Choroid plexus epithelial cell (primary cell): ENCODE data around the gene NRXN3.

Source experiments
- DNase-seq: peaks from one replicate; pipeline ENCODE4 v3.0.0-alpha.2; 2010; ENCODE audit warnings: low read depth
- H3K4me3 ChIP-seq: 2 replicates; pipeline ENCODE4 v1.5.1; 2011; ENCODE audit warnings: low read depth, mild to moderate bottlenecking, control low read depth, low read length, moderate library complexity
- TF ChIP-seq, protein P1 (sequence below): conservative IDR thresholded peaks from 2 replicates; pipeline ENCODE4 v1.5.1; 2011; ENCODE audit warnings: low read depth, mild to moderate bottlenecking, control low read depth, inconsistent platforms, low read length, moderate library complexity

The NRXN3 gene

DNA sequence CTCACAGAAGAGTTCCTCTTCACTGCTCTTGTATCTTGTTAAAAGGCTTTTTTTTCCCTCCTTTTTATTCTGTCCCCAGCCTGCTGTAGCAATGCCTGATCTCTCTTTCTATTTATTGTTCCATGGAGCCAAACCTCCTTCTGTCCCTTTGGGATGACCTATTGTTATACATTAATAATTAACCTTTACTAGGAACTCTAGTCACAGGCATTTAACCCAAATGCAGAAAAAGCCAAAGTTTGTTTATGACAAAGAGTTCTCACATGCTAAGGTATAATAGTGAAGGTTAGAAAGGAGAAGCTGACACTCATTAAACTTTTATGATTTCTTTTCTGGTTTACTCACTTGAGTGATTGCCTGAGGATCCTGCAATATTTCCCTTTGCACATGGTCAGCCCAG, 535.8 kb downstream of the NRXN3 start:
- DNase-seq, result no peak
- TF ChIP-seq, protein P1, sequence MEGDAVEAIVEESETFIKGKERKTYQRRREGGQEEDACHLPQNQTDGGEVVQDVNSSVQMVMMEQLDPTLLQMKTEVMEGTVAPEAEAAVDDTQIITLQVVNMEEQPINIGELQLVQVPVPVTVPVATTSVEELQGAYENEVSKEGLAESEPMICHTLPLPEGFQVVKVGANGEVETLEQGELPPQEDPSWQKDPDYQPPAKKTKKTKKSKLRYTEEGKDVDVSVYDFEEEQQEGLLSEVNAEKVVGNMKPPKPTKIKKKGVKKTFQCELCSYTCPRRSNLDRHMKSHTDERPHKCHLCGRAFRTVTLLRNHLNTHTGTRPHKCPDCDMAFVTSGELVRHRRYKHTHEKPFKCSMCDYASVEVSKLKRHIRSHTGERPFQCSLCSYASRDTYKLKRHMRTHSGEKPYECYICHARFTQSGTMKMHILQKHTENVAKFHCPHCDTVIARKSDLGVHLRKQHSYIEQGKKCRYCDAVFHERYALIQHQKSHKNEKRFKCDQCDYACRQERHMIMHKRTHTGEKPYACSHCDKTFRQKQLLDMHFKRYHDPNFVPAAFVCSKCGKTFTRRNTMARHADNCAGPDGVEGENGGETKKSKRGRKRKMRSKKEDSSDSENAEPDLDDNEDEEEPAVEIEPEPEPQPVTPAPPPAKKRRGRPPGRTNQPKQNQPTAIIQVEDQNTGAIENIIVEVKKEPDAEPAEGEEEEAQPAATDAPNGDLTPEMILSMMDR, result no peak
- no peak overlapping the region for H3K4me3 ChIP-seq

DNA sequence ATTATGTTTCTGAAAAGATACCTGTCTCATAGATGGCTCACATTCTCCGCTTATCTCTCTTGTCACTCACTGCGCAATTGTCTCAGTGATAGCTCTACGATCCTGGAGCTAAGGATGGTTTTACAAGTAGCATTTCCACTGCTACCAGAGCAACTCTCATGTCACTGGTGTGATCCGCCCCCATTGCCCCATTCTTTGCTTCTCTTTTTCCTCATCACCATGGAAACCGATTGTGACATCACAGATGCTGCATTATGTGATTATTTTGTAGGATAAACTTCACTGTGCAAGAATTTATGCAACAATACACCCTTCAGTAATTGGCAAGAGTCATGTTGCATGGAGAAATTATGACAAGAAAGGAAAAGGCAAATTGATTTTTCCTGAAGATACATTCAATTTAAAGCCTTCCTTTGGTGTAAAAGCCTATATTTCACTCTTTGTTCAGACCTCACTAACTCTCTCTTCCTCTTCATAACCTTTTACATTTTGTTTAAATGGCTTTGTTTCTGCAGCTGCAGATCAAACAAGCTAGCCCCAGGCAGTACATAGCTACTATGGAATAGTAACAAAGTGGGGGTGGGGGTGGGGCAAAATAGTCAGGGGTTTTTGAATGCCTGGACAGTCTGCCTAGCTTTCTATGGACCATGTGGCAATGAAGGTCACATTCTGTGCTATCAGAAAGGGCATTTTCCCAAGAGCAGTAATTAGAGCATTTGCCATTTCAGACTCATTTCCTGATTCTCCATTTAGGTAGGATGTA, 539.8 kb downstream of the NRXN3 start:
- no peak overlapping the region for H3K4me3 ChIP-seq
- TF ChIP-seq, protein P1, result no peak
- DNase-seq, result no peak

DNA sequence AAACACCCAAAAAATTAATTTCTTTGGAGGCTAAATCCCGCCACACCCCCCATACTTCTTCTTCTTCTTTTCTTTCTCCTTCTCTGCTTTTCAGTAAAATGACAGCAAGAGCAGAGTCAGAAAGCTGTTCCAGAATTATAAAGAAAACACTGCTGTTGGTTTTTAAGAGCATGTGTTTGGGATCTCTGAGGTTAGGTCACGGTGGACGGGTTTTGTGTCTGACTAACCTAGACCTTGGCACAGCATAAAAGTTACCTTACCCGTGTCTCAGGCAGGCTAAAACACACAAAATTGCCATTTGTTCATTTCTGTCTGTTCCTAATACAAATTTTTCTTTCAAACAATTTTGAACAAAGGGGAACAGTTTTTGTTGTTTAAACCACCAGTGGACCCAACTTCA, 540.8 kb downstream of the NRXN3 start:
- TF ChIP-seq, protein P1, result no peak
- DNase-seq, result no peak
- H3K4me3 ChIP-seq, result no peak overlapping the region

DNA sequence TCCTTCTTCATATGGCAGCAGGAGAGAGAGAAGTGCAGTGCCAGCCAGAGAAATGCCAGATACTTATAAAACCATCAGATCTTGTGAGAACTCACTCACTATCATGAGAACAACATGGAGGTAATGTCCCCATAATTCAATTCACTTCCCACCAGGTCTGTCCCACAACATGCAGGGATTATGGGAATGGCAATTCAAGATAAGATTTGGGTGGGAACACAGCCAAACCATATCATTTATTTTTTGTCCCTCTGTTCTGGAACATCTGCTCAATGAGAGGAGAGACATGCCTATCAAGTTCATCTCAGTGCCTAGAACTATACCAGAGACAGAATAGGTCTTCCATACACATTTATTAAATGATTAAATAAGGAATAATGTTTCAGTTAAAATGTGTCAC, 543.5 kb downstream of the NRXN3 start:
- no peak for DNase-seq
- TF ChIP-seq, protein P1, result no peak

DNA sequence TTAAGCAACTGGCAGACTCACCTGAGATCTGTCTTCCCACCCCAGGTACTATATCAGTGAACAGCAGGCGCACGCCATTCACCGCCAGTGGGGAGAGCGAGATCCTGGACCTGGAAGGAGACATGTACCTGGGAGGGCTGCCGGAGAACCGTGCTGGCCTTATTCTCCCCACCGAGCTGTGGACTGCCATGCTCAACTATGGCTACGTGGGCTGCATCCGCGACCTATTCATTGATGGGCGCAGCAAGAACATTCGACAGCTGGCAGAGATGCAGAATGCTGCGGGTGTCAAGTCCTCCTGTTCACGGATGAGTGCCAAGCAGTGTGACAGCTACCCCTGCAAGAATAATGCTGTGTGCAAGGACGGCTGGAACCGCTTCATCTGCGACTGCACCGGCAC, 544.5 kb downstream of the NRXN3 start:
- no peak overlapping the region for H3K4me3 ChIP-seq
- TF ChIP-seq, protein P1, result no peak
- DNase-seq, result no peak

More for the DNA sequence above, 543.5 kb downstream of the NRXN3 start:
- no peak overlapping the region for H3K4me3 ChIP-seq

DNA sequence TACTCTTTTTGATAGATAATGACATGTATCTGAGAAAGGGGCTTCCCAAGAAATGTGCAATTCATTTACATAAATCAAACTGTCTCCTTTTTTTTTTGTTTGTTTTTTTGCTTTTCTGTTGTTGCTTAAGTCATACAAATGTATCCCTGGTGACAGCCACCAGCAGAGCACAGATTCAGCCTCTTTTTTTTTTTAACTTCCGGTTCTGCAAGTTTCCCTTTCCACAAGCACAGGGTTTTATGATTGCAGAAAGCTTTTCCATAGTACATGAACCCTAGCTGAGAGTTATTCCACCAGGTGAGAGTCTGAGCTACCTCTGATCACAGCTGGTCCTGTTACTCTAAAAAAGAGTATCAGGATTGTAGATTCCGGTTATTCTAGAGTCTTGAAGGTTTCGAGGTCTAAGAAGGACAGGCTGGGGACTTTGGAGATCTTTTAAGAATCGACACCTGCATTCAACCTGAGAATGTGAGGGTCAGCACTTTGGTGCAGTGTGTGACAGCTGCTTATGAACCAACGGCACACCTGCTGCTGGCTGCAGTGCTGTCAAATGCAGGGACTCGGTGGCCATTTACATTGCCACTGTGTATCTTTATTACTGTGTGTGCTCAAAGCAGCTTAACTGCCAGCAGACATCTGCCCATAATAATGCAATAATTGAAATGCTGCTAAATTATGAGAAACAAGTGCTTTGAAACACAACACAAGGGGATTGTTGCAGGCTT, 551.7 kb downstream of the NRXN3 start:
- no peak overlapping the region for H3K4me3 ChIP-seq
- no peak for DNase-seq
- TF ChIP-seq, protein P1, result no peak

DNA sequence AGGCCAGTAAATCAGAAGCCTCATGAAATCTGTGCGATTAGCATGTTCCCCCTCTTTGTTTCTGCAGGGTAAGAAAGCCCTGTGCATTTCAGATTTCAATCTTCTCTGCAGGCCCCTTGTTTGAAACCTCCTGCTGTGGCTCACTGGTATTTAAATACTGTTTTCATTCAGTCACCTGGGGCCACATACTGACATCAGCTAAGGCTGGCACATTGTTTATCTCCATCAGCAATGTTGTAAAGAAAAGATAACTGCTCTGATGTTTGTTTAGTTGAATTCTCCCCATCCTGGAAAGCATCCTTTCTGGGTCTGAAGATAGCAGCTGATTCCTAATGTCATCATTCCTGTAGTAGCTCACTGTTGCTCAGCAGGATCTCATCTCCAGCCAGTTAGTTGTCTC, 554.9 kb downstream of the NRXN3 start:
- no peak overlapping the region for H3K4me3 ChIP-seq
- TF ChIP-seq, protein P1, result no peak
- no peak for DNase-seq
